Osteocyte (in vitro differentiated cells): ENCODE measurements around the gene ENOX1. TPM values are rescaled to one million over a fixed set of nuclear protein-coding genes. Genes with fewer than 3 reads are reported as not detected.

Source experiments
- DNase-seq: peaks from one replicate; pipeline ENCODE4 v3.0.0; 2021; ENCODE audit warnings: mixed read lengths; ENCODE audit not compliant: unreplicated experiment; ENCODE audit errors: extremely low spot score
- H3K27ac Mint-ChIP-seq: one replicate; pipeline ENCODE4 v1.8.0; 2021; ENCODE audit warnings: mild to moderate bottlenecking, mixed read lengths; ENCODE audit not compliant: unreplicated experiment
- H3K27me3 Mint-ChIP-seq: one replicate; pipeline ENCODE4 v1.8.0; 2021; ENCODE audit warnings: mixed read lengths; ENCODE audit not compliant: unreplicated experiment
- H3K36me3 Mint-ChIP-seq: one replicate; pipeline ENCODE4 v1.8.0; 2021; ENCODE audit warnings: mixed read lengths; ENCODE audit not compliant: unreplicated experiment
- H3K4me1 Mint-ChIP-seq: one replicate; pipeline ENCODE4 v1.8.0; 2021; ENCODE audit warnings: mixed read lengths; ENCODE audit not compliant: unreplicated experiment
- H3K4me3 Mint-ChIP-seq: one replicate; pipeline ENCODE4 v1.8.0; 2021; ENCODE audit warnings: mild to moderate bottlenecking, moderate library complexity, mixed read lengths; ENCODE audit not compliant: unreplicated experiment
- H3K9me3 Mint-ChIP-seq: one replicate; pipeline ENCODE4 v1.8.0; 2021; ENCODE audit warnings: mixed read lengths; ENCODE audit not compliant: unreplicated experiment
- total RNA-seq: library from RNA; stranded (reverse); gene quantifications from 2 replicates; pipeline ENCODE4 v1.2.1, GENCODE V29; 2021
- TF ChIP-seq, protein P1 (sequence below): fragments of 200-600 bp; sonication (generic); IDR thresholded peaks from 2 replicates; pipeline ENCODE4 v1.5.0; 2021; ENCODE audit warnings: antibody characterized with exemption, mild to moderate bottlenecking, moderate library complexity

Gene ENOX1
- total RNA-seq, 1 donor from 2014 or later, result 5.9 TPM

DNA sequence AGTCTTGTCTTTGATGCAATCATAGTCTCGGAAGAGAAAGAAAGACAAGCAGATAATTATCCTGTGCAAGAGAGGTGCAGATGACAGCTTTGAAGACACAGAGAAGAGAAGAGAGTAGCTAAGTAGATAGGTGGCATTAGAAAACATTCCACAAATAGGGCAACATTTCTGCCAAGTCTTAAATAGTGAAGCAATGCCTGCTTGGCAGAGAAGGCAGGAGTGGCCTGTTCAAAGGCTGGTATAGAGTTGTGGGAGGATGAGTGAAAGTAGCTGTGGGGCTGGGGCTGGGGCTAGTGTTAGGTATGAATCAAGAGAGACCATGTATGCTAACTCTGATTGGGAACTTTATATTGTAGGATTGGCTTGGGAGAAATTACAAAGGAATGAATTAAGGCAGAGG is 457.9 kb downstream of the ENOX1 start:
- no peak overlapping the region for H3K27ac Mint-ChIP-seq
- H3K4me3 Mint-ChIP-seq, result no peak overlapping the region
- no peak for DNase-seq
- TF ChIP-seq, protein P1, sequence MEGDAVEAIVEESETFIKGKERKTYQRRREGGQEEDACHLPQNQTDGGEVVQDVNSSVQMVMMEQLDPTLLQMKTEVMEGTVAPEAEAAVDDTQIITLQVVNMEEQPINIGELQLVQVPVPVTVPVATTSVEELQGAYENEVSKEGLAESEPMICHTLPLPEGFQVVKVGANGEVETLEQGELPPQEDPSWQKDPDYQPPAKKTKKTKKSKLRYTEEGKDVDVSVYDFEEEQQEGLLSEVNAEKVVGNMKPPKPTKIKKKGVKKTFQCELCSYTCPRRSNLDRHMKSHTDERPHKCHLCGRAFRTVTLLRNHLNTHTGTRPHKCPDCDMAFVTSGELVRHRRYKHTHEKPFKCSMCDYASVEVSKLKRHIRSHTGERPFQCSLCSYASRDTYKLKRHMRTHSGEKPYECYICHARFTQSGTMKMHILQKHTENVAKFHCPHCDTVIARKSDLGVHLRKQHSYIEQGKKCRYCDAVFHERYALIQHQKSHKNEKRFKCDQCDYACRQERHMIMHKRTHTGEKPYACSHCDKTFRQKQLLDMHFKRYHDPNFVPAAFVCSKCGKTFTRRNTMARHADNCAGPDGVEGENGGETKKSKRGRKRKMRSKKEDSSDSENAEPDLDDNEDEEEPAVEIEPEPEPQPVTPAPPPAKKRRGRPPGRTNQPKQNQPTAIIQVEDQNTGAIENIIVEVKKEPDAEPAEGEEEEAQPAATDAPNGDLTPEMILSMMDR, result no peak
- peaks cover 2% of the 10 kb centered on the region for H3K36me3 Mint-ChIP-seq
- H3K27me3 Mint-ChIP-seq, result no peaks in the 10 kb centered on the region
- peaks cover 6% of the 10 kb centered on the region for H3K4me1 Mint-ChIP-seq
- H3K9me3 Mint-ChIP-seq, result no peaks in the 10 kb centered on the region

DNA sequence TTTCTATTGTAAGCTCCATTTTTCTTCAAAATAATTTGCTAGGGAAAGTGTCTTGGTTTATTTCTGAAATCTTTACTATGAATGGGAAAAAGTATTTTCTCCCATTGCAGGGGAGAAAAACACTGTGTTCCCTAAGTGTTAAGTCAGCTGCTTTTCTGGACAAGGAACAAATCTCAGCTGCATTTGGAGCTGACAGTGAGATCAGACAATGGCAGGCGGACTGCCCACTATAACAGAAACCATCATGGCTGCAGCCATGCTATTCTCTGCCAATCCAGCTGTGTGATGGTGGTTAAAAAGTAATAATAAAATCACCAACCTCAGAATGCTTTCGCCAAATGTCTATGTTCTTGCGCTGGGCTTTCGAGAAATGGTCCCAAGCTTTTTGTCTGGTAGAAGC is 460.7 kb downstream of the ENOX1 start:
- no peak overlapping the region for H3K4me3 Mint-ChIP-seq
- H3K4me1 Mint-ChIP-seq, result peaks cover 4% of the 10 kb centered on the region
- TF ChIP-seq, protein P1, result no peak
- H3K27ac Mint-ChIP-seq, result no peak overlapping the region
- H3K9me3 Mint-ChIP-seq, result no peaks in the 10 kb centered on the region
- peaks cover 6% of the 10 kb centered on the region for H3K36me3 Mint-ChIP-seq
- no peaks in the 10 kb centered on the region for H3K27me3 Mint-ChIP-seq
- DNase-seq, result no peak

DNA sequence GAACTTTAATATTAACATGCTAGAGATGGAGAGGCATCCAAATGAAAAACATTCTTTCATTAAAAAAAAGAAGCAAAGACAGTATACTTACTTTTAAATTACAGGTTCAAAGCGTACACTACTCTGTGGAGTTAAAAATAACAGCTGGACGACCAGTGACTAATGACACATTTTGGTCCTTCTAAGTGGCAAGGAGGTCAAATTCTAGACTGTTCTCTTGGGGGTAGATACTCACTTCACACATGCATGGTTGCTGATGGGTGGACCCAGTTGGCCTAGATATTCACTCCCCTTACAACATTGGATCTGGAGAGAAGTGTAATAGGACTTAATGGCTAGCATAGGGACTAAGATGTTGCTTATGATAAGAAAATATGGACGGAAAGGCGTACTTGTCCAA is 461.1 kb downstream of the ENOX1 start:
- DNase-seq, result no peak
- Mint-ChIP-seq H3K4me3 (no peak overlapping the region), H3K36me3 (peaks cover 6% of the 10 kb centered on the region), H3K9me3 (no peaks in the 10 kb centered on the region), H3K27me3 (no peaks in the 10 kb centered on the region), H3K4me1 (peaks cover 4% of the 10 kb centered on the region), H3K27ac (no peak overlapping the region)
- TF ChIP-seq, protein P1, result no peak

DNA sequence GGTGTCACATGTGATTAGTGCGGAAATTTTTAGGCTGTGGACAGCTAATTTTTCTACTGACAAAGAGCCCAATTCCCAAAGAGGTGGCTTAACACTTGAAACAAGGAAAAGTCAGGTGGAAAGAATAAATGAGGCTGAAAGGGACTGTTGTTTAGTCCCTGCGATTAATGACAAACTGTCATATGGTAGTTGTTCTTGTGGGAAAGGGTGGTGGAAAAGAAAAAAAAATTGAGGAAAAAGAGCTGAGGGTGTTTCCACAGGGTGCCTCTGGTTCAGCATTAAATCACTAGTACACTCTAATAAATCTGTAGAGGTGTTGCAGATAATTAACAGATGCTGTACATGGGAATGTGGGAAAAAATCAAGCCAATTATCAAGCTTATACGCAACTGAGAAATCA is 462.6 kb downstream of the ENOX1 start:
- Mint-ChIP-seq H3K9me3 (no peaks in the 10 kb centered on the region), H3K27ac (no peak overlapping the region), H3K27me3 (no peaks in the 10 kb centered on the region), H3K4me1 (peaks cover 18% of the 10 kb centered on the region), H3K36me3 (peaks cover 6% of the 10 kb centered on the region), H3K4me3 (no peak overlapping the region)
- no peak for DNase-seq
- TF ChIP-seq, protein P1, result no peak

DNA sequence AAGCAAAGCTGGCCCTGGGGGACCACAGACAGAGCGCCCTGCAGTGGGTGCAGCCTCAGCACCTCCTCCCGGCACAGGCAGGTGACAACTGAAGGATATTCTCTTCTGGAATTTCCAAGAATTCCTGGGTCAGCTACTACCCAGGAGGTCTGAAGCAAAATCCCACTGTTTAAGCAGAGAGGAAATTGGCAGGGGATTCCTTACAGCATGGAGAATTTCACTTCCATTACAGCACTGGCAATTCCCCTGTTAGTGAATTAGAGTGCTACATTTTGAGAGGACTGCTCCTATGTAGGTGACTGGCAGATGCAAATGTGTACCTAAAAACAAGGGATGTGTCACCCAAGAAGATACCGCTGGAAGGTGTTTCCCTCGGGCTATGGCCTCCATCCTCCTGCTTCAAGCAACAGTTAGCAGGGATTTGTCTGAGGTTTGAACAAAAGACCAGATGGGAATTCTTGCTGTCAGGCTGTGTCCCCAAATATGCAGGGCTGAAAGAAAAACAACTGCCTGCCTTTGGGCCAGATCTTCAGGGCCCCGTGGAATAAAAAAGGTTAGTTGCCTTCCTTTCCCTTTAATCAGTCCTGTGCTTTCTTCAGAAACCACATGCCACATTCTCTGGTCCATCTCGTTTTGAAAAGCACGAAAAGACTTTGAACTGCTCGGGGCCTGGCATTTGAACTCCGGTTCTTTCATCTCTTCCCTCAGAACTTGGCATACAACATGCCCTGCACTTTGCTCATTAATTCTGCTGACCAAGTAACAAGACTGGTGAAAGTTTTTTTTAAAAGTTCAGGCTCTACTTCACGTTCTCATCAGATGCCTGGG is 466.9 kb downstream of the ENOX1 start:
- no peaks in the 10 kb centered on the region for H3K27me3 Mint-ChIP-seq
- H3K36me3 Mint-ChIP-seq, result peaks cover 3% of the 10 kb centered on the region
- H3K4me3 Mint-ChIP-seq, result no peak overlapping the region
- peaks cover 32% of the 10 kb centered on the region for H3K4me1 Mint-ChIP-seq
- no peak overlapping the region for H3K27ac Mint-ChIP-seq
- TF ChIP-seq, protein P1, result no peak
- DNase-seq, result no peak
- H3K9me3 Mint-ChIP-seq, result no peaks in the 10 kb centered on the region
